Left forelimb (tissue), 1 donor: ENCODE results near the gene ZBTB7C.
A peak's percentile ranks its signal among the peaks of the same experiment; 100 is the strongest.

Experiments
- DNase-seq: peaks from one replicate; pipeline ENCODE4 v3.0.0-alpha.2; 2018; ENCODE audit warnings: low spot score

The ZBTB7C gene

DNA sequence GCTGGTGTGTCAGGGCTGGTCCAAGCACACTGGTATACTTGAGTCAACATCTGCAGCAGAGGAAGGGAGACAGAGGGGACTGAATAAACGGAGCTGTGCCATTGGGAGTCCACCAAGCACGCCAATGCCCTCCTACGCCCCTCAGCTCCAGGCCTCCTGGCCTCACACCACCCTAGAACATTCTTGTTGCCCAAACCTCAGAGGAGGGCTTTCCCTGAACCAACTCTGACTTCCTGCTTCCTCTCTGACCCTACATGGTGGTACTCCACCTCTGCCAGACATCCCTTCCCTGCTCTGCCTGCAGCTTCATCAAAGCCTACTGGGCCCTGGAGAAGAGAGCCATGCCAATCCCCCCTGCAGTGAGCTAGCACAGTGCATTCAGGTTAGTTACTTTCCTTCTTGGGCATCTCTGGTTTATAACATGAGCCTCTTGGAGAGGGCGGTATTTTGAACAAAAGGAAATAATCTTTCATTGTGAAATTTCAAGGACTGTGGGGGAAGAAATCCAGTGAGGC is 54.4 kb downstream of the ZBTB7C start:
- peak; percentile 45 for DNase-seq

DNA sequence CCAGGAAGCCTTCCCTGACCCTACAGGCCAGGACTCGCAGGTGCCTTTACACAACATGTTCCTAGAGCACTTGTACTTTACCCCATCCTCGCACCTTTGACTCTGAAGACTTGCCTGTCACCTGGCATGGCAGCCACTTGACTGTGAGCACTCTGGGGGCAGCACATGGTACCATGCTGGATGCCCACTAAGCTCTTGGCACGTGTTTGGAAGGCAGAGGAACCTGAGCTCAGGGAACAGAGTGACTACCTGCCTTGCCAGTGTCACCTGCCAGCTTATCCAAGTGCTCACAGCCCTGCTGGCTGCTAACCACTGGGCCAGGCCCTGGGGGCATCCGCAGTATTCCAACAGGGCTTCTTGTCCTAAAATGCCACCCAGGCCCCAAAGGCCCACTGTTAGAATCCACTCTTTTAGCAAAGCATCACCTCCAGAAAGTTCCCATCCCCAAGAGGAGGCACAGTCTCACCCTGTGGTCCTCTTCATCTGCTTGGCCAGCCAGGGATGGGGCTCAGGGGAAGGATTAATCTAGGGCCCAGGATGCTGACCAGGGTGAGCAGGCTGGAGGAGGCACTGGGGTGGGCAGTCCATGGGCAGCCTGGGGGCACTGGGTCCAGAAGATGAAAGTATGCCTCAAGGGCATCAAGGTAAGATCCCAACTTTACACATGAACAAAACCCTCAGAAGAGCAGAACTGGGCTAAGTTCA is 57.0 kb downstream of the ZBTB7C start:
- no peak for DNase-seq

DNA sequence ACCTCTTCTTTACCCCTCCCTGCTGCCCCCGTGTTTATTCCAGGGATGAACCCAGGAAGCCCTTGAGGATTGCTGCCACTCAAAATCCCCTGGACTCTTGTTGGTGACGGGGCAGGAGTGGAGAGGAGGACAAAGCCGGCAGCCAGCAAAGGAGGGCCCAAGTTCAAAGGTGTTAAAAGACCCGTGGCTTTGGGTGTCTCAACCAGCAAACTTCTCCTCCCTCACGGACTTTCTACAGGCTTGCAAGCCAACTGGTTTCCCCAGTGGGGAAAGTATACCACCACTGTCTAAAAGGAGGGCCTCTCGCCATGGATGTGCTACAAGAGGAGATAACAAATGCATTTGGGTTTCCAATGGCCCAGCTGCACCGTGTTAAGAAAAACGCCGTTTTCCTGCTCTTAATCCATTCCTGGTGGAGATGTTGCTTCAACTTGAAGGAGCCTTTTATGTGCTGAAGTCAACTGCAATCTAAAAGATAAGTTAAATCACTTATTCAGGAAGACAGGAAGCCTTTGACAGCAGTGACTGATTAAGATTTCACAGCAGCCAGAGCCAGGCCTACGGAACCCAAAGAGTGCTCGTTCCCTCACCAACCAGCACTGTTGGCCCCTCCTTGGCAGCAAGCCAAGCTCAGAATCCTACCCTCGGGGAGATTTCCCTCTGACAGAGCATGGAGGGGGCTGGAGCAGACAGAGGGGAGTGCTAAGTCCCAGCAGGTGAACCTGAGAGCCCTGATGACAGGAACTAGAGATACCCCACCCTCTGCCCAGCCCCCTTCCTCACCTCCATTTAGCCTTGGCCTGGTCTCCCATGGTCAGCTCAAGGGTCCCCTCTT is 57.8 kb downstream of the ZBTB7C start:
- DNase-seq = no peak

DNA sequence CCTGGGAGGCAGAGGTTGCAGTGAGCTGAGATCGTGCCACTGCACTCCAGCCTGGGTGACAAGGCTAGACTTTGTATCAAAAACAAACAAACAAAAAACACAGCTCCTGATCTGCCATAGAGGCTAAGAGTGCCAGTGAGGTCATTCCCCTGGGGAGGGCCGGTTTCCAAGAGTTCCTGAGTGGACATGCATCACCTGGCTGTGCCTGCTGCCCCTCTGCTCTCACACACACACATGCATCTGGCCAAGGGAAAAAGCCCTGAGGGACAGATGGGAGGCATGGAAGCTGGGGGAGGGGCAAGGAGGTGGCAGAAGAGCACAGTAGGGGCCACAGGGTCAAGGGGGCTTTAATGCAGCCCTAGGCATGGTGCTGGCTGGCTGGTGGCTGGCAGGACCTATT is 60.4 kb downstream of the ZBTB7C start:
- no peak for DNase-seq

DNA sequence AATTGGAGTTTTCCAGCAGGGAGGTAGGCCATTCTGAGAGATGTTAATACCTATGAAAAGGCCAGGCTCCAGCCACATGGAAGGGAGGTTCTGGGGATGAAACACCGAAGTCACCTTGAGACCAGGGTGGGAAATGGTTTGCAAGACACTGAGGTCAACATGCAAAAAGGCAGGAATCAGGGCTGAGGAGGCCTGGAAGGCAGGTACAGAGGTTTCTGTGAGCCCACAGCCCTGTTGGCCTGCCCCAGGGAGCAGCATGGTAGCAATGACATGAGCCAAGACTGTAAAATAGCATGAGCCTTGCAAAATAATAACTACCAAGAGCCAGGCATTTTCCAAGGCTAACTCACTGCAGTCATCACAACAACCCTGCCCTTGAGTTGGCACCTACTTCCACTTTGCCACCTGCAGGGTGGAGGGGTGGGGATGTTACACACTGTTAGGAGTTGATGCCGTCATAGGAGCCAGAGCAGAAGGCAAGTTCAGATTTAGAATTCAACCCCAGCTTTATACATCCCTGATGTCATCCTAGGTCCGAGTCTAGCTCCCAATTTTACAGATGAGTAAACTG is 61.3 kb downstream of the ZBTB7C start:
- peak; percentile 23 for DNase-seq

DNA sequence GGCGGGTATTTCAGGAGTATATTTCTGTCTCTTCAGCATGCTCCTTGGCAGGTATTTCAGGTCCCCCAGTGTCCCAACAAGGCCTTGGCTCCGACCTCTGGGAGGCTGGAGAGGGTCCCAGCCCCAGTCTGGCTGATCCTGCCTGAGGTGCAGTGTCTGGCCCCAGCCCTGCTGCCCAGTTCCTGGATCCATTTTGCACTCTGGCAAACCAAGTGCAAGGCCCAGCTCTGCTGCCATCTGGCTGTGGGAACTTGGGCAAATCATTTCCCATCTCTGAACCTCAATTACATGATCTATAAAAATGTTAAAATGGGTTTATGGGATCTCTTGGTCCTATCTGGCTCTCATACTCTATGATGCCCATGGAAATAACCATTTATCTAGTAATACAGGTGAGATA is 63.6 kb downstream of the ZBTB7C start:
- DNase-seq = peak; percentile 54

DNA sequence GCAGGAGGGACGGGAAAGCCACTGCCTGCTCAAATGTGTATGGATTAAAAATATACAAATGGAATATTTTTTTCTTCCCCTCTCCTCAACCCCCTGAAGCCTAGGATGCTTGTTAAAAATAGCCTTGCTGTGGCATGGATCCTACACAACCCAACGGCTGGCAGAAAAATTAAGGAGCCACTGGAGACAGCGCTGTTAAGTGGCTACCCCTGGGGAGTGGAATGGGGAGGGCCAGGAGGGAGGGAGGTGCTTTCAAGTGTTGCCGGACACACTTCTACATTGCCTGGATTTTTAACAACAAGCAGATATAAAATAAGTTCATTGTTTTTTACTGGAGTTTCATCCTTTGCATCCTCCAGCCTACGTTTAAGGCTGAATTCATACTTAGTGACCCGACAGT is 66.6 kb downstream of the ZBTB7C start:
- no peak for DNase-seq

DNA sequence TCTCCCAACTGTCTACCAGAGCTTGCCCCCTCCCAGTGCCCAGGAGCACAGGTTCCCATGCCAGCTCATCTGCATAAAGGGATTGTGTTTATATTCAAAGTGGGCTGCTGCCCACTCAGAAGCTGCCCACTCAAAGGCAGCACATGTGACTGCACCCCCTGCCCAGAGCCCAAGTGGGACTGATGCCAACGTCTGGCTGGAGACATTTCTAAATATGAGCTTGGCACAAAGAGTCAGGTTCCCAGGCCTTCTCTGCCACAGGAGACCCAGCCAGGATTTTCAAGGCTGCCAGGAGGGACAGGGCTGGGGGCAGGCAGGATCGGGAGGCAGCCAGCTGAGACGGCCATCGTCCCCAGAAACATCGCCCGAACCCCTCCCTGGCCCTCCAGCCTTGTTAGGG is 67.1 kb downstream of the ZBTB7C start:
- no peak for DNase-seq

DNA sequence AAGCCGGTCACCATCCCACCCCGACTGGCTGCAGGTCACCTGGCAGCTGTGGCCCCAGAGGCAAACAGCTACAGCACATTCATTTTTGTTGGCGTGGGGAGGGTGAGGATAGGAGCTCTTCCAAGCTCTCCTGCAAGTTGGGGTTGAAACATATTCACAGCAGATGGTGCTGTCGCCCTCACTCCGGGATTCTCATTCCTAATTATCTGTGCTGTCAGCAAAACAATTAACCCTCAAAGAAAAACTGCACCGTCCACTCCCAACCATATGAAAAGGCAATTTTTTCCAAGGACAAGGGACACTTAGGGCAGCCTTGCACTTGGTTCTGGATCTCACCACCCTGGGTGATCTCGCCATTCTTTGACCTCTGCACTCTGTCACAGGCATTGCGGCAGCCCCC is 68.6 kb downstream of the ZBTB7C start:
- DNase-seq = no peak

DNA sequence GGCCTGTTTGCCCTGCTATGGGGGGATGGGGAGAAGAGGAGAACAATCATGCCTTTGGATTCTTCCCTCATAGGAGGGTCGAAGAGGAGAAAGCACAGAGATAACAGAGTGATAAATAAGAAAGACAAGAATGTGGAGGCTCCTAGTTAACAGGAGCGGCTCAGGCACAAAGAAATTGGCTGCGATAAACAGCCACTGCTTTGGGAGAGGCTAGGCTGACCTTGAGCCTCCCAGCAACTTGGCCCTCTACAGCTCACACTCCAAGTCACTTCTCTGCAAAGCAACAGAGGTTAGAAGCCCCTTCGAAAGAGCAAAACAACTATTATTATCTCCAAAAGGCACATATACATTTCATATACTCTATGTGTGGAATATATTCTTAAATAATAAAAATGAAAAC is 69.5 kb downstream of the ZBTB7C start:
- DNase-seq = no peak

DNA sequence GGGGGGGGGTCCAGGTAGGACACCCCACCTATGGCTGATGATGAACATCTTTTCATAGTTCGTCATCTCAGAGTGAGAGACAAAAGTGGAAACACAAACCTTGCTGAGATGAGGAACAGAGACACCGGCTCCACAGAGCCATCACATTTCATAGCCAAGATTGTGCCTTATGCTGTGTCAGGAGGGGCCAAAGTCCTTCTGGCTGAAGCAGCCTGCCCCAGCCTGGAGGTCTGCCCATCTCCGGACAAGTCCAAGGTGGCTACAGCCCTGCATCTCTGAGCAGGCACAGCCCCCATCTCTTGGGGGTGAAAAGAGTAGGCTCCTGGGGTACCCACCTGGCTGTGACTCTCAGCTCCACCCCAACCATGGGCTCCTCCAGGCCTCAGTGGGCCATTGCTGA is 70.3 kb downstream of the ZBTB7C start:
- no peak for DNase-seq

DNA sequence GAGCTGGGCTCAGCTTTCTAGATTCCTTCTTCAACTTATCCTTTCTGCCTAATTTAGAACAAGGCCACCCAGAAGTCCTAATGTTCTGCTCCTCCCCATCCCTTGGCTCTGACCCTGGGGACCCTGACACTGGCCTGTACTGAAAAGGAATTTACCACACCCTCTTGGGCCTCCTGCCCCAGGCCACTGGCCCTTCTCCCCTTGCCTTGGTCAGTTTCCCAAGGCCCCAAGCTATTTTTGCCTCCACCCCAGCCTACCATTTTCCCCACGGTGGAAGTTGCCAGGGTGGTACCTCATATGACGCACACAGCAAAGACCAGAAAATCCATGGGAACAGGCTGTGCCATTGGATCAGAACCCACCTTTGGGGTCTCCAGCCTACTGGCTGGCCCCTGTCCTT is 72.1 kb downstream of the ZBTB7C start:
- no peak for DNase-seq

DNA sequence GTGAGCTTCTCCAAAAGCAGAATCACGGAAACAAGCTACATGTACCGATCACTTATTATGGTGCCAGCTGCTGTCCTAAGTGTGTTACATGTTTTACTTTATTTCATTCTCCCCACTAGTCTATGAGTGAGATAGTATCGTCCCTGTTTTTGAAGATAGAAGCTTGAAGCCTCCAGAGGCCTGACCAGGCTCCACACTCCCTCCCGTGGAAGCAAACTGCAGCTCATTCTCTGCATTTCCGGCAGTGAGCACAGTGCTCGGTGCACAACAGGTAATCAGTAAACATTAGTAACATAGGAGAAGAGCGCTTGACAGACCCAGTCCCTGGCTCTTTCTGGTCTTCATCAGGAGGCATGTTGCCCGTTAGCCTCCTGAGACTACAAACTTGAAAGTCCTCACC is 72.9 kb downstream of the ZBTB7C start:
- no peak for DNase-seq

DNA sequence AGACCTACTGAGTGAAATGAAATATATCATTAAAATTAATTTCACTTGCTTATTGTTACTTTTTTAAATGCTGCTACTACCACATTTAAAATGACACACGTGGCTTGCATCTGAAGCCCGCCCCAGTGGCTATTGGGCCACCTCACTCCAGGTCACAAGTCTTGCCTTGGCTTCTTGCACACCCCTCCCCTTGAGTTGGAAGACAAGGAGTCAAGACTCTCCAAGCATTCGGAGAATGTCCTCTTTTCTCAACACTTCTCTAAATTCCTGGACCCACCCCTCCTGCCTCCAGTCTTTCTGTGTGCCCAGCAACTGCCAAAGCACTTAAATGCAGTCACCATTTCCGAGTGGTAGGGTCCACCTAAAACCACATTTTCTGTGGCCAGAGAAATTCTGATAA is 73.4 kb downstream of the ZBTB7C start:
- DNase-seq = no peak

DNA sequence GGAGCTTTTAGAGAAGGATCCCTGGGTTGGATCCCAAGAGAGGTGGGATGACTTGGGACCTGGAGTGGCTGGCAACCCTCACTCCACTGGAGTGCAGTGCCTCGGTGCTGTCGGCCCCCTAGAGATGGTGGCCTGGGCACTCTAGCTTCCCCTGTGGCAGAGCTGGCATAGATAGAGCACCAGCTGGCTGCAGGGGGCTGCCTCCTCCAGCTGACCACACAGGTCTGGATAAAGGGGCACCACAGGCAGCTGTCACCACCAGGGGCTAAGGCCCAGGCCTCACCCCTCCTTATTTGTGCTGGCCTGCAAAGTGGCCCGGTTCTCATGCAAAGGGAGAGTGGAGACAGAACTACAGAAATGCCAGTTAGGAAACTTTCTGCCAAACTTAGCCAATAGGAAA is 74.3 kb downstream of the ZBTB7C start:
- DNase-seq = no peak

DNA sequence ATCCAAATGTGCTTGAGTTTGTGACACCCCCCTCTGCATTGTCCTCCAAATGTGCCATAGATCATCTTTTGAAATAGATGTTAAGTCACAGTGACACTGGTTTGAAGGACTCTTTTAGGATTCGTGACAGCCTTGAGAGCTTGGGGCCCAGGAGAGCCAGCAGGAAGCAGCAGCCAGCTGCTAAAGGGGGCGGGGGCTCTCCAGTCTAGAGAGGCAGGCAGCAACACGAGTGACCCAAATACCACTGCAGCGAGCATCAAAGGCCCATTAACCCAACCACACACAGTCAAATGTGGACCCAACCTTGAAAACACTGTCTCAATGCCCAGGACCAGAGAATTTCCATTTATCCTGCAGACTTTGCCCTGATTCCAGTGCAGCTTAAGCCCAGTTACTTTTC is 75.6 kb downstream of the ZBTB7C start:
- no peak for DNase-seq

DNA sequence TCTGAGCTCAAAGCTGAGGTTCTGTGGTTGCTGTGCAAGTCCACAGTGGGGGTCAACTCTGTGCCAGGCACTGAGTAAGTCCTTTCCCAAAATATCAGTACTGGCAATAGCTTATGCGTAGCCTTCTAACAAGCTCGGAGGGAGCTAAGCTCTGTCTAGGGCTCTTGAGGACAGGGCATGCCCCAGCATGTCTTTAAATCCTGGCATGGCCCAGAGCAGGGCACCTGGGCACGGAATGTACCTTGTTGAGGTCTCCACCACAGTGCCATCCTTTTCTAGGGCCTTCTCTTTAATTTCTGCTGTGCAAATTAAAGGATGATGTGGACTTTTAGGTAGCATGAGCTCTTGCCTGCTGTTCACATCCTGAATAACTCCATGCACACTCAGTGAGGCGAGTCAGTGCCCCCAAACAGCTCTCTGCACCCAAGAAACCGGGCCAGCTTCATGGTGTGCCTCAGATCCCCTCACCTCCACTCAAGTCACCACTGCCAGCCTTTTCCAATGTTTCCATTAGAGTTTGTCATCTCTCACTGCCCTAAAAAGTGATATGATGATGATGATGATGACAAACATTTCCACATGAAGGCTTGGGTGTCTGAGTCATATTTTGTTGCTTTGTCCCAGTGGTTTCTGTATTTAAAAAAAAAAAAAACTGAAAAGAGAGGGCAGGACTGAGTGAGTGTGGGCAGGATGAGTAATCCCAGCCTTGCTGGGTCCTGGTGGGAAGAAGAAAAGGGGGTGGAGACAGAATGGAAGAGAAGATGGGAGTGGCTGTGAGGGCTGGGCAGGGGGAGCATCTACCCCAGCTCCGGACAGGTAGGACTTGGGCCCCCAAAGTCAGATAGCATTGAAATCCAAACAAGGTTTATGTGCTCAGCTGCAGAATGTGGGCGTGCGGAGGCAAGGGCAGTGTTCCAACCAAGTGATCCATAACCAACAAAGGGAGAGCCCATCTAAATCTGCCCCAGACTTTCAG is 78.9 kb downstream of the ZBTB7C start:
- no peak for DNase-seq

DNA sequence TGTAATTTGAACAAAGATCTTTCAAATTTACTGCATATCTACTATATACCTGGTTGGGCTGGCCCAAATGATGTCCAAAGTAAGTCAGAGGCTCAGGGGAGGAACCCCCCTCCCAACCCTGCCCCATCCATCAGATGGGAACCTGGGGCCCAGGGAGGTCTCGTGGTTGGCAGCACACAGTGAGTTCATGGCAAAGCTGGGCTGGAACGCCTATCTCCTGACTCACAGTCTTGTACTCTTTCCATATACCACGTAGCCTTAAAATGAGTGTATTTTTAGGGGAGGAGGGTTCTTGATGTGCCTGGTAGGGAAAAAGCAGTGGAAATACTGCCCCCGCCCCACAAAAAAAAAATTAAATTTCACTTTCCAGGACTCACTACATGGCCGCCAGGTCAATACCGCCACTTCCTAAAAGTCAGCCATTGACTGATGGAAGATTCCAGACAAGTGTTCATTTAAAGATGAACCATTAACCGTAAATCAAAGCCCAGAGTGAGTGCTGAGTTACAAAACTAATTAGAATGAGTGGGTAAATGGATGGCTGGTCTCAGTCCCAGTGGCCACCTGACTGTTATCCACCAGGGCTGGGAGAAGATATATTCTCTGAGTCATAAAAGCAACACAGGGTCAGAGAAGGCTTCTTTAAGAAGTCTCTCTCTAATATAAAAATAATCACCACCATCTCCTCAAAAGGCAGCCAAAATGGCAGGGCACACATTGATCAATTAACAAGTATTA is 80.5 kb downstream of the ZBTB7C start:
- no peak for DNase-seq

DNA sequence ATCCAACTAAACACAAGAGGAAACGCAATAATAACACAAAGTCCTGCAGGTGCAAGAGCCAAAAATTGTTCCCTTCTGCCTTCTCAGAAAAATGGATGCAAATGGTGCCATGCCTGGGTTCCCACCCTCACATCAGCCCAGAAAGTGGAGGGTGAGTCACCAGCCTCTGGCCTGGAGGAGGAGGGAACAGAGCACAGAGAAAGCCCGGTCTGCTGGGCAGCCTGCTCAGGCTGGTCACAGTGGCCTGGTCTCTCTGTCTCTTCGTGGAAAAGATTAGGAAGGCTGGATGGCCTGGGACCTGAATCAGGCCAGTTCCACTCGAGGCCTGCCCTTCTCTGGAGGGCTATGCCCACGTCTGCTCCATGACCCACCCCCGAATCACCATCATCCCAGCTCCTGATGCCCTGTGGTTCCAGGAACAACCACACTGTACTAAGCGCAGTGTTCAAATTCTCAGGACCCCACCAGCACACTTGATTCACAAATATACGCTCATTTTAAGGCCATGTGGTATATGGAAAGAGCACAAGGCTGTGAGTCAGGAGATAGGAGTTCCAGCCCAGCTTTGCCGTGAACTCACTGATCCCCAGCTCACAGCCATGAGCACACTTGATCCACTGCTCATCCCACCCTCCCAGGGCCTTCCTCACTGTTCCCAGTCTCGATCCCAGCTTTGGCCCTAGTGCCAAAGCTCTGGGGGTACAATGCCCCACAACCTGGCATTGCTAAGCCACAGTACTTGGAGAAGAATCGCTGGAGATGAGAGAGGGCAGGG is 82.1 kb downstream of the ZBTB7C start:
- DNase-seq = no peak

DNA sequence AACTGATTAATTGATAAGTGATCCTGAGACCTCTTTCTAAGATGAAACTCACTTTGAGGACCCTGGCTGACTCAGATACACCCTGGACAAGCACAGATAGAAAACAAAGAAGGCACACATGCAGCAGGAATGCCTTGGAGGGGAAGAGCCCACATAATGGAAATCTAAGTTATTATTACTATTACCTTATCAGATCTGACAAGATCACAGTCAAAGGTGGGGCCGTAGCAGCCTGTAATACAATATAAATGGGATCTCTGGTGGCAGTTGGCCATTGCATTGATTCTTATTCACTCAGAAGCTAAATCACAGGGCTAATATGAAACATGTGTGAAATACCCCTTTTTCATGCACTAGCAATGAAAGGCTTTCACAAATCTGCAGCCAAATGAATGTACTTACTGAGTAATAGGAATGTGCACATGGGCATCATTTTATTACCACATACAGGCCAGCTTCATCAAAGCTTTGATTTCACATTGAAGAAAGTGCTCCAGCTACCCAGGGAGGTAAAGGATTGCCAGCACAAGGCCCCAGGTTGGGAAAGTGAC is 84.0 kb downstream of the ZBTB7C start:
- no peak for DNase-seq
